Measurements from ENCODE around the gene CSRNP3.

DNA sequence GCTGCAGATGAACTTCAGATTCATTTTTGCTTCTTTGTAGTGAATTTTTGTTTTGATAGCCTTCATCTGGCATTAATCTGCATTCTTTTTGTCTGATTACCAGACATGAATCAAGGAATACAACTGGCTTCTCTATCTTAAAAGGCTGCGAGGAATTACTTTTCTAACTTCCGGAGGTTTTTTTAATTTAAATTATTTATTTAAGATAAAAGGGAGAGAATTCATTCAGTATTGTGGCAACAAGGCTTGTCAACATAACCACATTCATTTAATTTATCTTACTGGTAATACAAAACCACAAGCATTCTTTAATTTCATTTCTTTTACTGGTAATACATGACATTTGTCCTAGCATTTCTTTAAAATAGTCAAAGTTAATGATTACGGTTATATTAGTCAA is 36.0 kb downstream of the CSRNP3 start:
- TF ChIP-seq CTCF (IDR thresholded peaks at IDR 0.05 in 8 of 11, conservative IDR thresholded peaks at IDR 0.05 in 3 of 11), result no peak
- no peak for TF ChIP-seq POLR2A (IDR thresholded peaks at IDR 0.05)
- no peak for TF ChIP-seq POLR2AphosphoS5 (IDR thresholded peaks at IDR 0.05)

Measured in spleen (tissue), 7 donors.